GM19463 (cell line): Measurements from ENCODE around the gene CNOT11.
A peak's percentile ranks its signal among the peaks of the same experiment; 100 is the strongest.
"Not testable (repeated sequence)": the region's sequence is repeated elsewhere in the genome, so short reads cannot be mapped to it uniquely, and the experiment has no call there.

Experiments used
- ATAC-seq: cut with Tn5 transposase; IDR thresholded peaks from one replicate; pipeline ENCODE4 v1.9.1; 2021; ENCODE audit warnings: mild to moderate bottlenecking, moderate library complexity; ENCODE audit not compliant: unreplicated experiment

CNOT11 gene

DNA sequence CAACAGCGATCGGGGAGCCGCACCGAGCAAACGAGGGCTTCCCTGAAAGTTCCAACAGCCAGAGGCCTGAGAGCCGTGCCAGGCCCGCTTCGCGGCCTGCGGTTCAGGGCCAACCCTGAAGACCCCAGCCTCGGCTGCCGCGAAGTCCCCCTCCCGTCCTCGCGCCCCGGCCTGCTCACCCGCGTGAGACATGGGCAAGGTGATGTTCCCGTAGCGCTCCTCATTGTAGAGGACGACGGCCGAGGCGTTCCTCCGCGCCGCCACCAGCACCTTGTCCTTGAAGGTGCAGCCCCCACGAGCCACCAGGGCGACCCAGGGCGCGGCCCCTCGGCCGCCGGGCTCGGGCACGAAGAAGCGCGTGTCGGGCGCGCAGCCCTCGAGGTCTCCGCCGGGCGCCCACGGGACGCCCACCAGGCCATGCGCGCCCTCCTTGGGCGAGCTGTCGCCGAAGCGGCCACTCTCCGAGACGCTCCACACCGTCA, 55.3 kb downstream of the CNOT11 start:
- peak; percentile 10 for ATAC-seq

DNA sequence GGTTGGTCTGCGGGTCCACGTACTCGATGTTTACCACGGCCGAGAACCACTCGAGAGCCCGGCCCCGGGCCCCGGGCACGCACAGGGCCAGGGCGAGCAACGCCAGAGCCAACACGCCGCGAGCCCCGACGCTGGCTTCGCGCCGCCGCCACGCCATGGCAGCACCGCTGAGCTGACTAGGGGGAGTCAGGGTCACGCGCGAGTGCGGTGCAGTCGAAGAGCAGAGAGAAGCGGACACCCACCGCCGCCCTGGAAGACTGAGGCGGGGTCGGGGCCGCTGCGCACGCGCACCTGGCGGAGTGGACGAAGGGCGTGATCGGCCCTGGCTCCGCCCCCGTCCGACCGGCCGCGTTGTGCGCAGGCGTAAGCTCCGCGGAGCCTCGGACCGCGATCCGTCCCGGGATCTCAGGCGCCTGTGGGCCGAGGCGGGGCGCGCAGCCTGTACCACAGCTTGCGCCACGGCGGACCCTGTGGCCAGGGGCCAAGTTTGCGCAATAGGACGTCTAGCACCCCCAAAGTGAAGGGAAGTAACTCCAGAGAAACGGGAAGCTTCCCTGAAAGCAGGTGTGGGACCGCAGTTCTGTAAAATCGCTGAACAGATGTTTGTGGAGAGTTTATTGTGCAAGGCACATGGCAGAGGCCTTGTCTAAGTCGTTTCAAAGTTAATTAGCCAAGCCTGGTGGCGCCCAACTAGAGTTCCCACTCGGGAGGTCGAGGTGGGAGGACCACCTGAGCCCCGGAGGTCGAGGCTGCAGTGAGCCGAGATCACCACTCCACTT, 55.9 kb downstream of the CNOT11 start, which contains the start of gene RNF149:
Gene RNF149, minus strand, starts transcription at position 270 of the 779 bp plus-strand sequence. Its CDS starts 113 bp downstream, at position 157.
- ATAC-seq, result peak; percentile 55

DNA sequence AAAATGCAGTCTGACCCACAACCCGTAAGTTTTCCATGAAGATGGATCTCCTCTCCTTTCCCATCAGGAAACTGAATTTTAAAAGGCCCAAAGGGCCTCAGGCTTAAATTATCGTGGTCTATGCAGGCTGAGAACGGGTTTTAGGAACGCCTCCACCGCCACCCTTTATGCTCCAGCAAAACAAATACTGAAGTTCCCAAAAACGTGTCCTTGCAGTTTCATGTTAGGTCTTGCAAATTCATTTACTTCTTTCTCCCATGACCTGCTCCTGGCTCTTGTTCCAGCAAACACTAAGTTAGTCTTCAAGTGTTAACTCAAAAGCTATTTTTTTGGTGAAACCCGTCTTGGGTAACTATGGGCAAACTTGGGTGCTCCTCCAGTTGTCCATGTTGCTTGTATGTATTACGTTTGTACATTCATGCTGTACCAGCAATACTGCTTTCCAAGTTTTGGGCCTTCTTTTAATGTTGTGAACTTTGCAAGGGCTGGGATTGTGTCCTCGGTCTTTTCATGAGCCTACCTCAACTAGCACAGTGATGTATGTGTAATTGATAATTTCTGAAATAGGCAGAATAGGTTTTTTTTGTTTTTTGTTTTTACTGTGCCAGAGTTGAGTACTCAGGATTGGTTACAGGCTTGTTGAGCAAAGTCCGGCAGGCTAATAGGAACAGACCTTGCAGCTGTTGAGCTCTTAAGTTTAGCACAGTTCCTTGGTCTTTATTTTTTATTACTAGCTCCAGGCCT, 57.6 kb downstream of the CNOT11 start:
- ATAC-seq, result no peak

DNA sequence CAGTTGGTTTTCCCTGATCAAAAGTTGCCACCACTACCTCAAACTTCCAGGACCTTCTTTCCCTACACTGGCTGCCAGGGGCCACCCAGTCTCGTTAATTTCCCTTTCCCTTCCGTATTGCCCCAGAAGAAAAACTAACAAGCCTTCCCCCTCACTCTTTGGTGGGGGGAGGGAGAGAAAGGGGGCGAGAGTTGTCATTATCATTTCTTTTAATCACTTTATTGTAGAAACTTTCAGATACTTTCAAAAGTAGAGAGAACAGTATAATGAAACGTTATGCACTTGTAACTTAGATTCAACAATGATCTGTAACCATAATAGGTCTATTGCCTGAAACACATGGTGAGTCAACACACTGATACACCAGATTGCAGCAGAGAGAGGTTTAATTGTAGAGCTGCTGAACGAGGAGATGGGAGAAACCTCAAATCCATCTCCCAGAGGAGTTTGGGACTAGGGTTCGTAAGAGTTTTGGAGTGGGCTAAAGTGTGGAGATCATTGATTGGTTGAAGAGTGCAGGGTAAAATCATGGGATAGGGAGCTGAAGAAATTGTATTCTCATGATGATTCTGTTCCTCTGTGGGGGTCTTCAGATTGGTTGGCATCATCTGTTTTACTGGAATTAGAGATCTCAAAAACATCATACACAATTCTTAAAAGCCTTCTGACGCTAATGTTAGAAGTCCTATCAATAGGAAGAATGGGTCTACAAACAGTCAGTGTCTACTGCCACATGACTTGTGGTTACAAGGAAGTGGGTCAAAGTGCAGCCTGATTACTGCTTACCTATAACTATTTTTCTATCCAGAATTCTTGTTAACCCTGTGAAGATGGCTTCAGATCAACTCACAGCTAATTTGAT, 58.4 kb downstream of the CNOT11 start:
- no peak for ATAC-seq

DNA sequence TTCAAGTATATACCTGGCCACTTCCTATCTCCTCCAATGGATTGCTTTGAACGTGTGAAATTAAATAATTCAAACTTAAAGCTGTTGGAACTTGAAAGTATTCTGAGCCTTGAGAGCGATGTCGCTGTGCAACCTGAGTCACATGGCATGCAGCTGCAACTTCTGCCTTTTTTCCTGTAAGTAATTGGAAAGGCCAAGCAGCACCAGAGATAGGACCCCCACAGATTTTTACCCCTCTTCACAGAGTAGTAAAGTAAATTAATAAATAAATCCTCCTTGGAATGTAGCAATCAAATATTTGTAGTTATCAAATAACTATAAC, 59.0 kb downstream of the CNOT11 start:
- ATAC-seq, result no peak

DNA sequence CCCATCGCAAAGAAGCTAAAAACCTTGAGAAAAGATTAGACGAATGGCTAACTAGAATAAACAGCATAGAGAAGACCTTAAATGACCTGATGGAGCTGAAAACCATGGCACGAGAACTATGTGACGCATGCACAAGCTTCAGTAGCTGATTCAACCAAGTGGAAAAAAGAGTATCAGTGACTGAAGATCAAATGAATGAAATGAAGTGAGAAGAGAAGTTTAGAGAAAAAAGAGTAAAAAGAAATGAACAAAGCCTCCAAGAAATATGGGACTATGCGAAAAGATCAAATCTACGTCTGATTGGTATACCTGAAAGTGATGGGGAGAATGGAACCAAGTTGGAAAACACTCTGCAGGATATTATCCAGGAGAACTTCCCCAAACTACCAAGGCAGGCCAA, 63.9 kb downstream of the CNOT11 start:
- ATAC-seq, result not testable (repeated sequence)
